ENCODE measurements around the gene ANO10. TPM values are rescaled to one million over a fixed set of nuclear protein-coding genes. Genes with fewer than 3 reads are reported as not detected.

Gene ANO10
- total and polyA plus RNA-seq, 2 of the 8 experiments (the other 6 are each of a cell fraction or from before 2014, with no cell fraction given), result 38.0 to 53.2 TPM

GRCh38 chr3:43525941-43526607 is 95.7 kb downstream of the ANO10 start:
- Histone ChIP-seq H3K4ac (replicated peaks; ENCODE audit: insufficient read length, low read depth, low read length) (no peak overlapping the region), H3K56ac (replicated peaks; ENCODE audit: insufficient read length, low read depth, low read length) (no peak overlapping the region), H2AFZ (ENCODE audit: low read length) (no peak overlapping the region), H2BK20ac (ENCODE audit: low read length) (no peak overlapping the region), H2BK120ac (replicated peaks; ENCODE audit: low read depth, low read length) (no peak overlapping the region), H3K4me1 (replicated peaks in 1 of 4; ENCODE audit: control insufficient read depth in 3 of 4, insufficient read depth in 4 of 4, low read length in 3 of 4) (no peaks in the 10 kb centered on the region), H3K18ac (ENCODE audit: extremely low read depth, low read length) (no peak overlapping the region), H3K79me1 (ENCODE audit: low read depth, low read length) (no peaks in the 10 kb centered on the region), H3K27me3 (replicated peaks in 1 of 4; ENCODE audit: control insufficient read depth in 3 of 4, extremely low read depth in 1 of 4, insufficient read depth in 3 of 4, low read length in 3 of 4) (no peaks in the 10 kb centered on the region), H2BK15ac (ENCODE audit: low read length) (no peak overlapping the region), H4K8ac (ENCODE audit: extremely low read depth, insufficient read depth, low read length) (no peak overlapping the region), H2AK5ac (ENCODE audit: low read depth, low read length) (no peak overlapping the region), H2BK5ac (ENCODE audit: low read depth, low read length) (no peak overlapping the region), H3K23me2 (ENCODE audit: low read depth, low read length) (no peaks in the 10 kb centered on the region), H3K36me3 (ENCODE audit: control insufficient read depth in 2 of 4, insufficient read depth in 4 of 4, low read length in 3 of 4) (no peaks in the 10 kb centered on the region; a peak in 1 of 8 replicates), H3K9me3 (ENCODE audit: insufficient read depth in 2 of 2, low read depth in 1 of 2, low read length in 1 of 2) (0 out of 4 replicates have a peak, but pooled peaks cover 0 to 3% of the 10 kb centered on the region in 2 experiments), H3K27ac (ENCODE audit: low read depth, low read length) (no peak overlapping the region), H3K14ac (ENCODE audit: insufficient read length) (no peak overlapping the region), H4K5ac (ENCODE audit: insufficient read length, low read depth, low read length) (no peak overlapping the region), H3K79me2 (ENCODE audit: control insufficient read depth in 1 of 2, insufficient read depth in 2 of 2, low read length in 2 of 2) (no peaks in the 10 kb centered on the region), H3K4me2 (ENCODE audit: insufficient read depth in 1 of 2, low read depth in 2 of 2, low read length in 2 of 2) (no peak overlapping the region), H4K20me1 (replicated peaks in 1 of 2; ENCODE audit: control insufficient read depth in 1 of 2, insufficient read depth in 2 of 2, low read length in 2 of 2) (no peaks in the 10 kb centered on the region), H3K9ac (replicated peaks in 1 of 4; ENCODE audit: extremely low read depth in 1 of 4, low read depth in 3 of 4, low read length in 3 of 4) (no peak overlapping the region), H3K4me3 (ENCODE audit: extremely low read depth in 1 of 4, insufficient read depth in 2 of 4, low read depth in 3 of 4, low read length in 4 of 4) (no peak overlapping the region), H4K91ac (replicated peaks; ENCODE audit: insufficient read length, low read length) (no peak overlapping the region), H3K23ac (ENCODE audit: insufficient read length) (no peak overlapping the region), H2BK12ac (ENCODE audit: low read depth, low read length) (no peak overlapping the region)
- POLR2A ChIA-PET (ENCODE audit: partially characterized antibody), result no interaction called here
- WGBS, 2 experiments (ENCODE audit: extremely low coverage in 1 of 2, insufficient coverage in 1 of 2, insufficient read length in 1 of 2, insufficient replicate concordance in 2 of 2, low coverage in 1 of 2, low lambda C conversion rate in 2 of 2, missing lambda C conversion rate in 1 of 2), result 84% methylated on average over 4 of the region's 4 CpGs; no CpG with 5 or more reads in 1 of the 2 experiments
- DNase-seq (ENCODE audit: low read depth in 1 of 2, low spot score in 2 of 2), result no peak
- FAIRE-seq, result no peak
- CTCF ChIA-PET (ENCODE audit: partially characterized antibody), result no interaction called here
- no peak for TF ChIP-seq BACH1 (IDR thresholded peaks at IDR 0.05; ENCODE audit: low read length)
- TF ChIP-seq SP2 (IDR thresholded peaks at IDR 0.05; ENCODE audit: low read length), result no peak
- no peak for TF ChIP-seq SUZ12 (IDR thresholded peaks at IDR 0.05; ENCODE audit: low read length)
- no peak for TF ChIP-seq CBX8 (IDR thresholded peaks at IDR 0.05; ENCODE audit: borderline replicate concordance, low read depth, low read length)
- TF ChIP-seq CBX5 (IDR thresholded peaks at IDR 0.05; ENCODE audit: low read depth, low read length), result no peak
- no peak for TF ChIP-seq ATF3 (IDR thresholded peaks at IDR 0.05; ENCODE audit: insufficient read depth, low read depth, low read length)
- no peak for TF ChIP-seq MAX (IDR thresholded peaks at IDR 0.05)
- no peak for TF ChIP-seq SIX5 (IDR thresholded peaks at IDR 0.05; ENCODE audit: low read depth, low read length)
- TF ChIP-seq TBP (IDR thresholded peaks at IDR 0.05; ENCODE audit: low read depth, low read length), result no peak
- no peak for TF ChIP-seq NRF1 (IDR thresholded peaks at IDR 0.05; ENCODE audit: low read depth, low read length)
- no peak for TF ChIP-seq CHD1 (IDR thresholded peaks at IDR 0.05; ENCODE audit: low read depth, low read length)
- no peak for TF ChIP-seq CTBP2 (IDR thresholded peaks at IDR 0.05; ENCODE audit: borderline replicate concordance, insufficient read depth, insufficient read length, low read length)
- no peak for TF ChIP-seq TEAD4 (IDR thresholded peaks at IDR 0.05; ENCODE audit: low read depth, low read length)
- TF ChIP-seq PHF8 (conservative IDR thresholded peaks at IDR 0.05; ENCODE audit: low read depth, low read length), result no peak

Data from H1 (cell line).